Mucosa of stomach (tissue), 1 donor: ENCODE measurements around the gene TRAF1.

Experiments used
- H3K27me3 ChIP-seq: one replicate; pipeline ENCODE4 v1.7.0; 2013; ENCODE audit warnings: mild to moderate bottlenecking, low read length; ENCODE audit not compliant: control insufficient read depth, insufficient read depth
- H3K36me3 ChIP-seq: one replicate; pipeline ENCODE4 v1.7.0; 2013; ENCODE audit warnings: low read length; ENCODE audit not compliant: control insufficient read depth, insufficient read depth
- H3K4me1 ChIP-seq: one replicate; pipeline ENCODE4 v1.7.0; 2013; ENCODE audit warnings: mild to moderate bottlenecking, low read length; ENCODE audit not compliant: control insufficient read depth, insufficient read depth
- H3K4me3 ChIP-seq: one replicate; pipeline ENCODE4 v1.7.0; 2013; ENCODE audit warnings: low read length
- H3K9ac ChIP-seq: one replicate; pipeline ENCODE4 v1.7.0; 2013; ENCODE audit warnings: mild to moderate bottlenecking, low read length, moderate library complexity
- H3K9me3 ChIP-seq: one replicate; pipeline ENCODE4 v1.7.0; 2013; ENCODE audit warnings: mild to moderate bottlenecking, low read length, moderate library complexity; ENCODE audit not compliant: control insufficient read depth
- donor health status: Pancreatic carcinoma.

Gene TRAF1

DNA sequence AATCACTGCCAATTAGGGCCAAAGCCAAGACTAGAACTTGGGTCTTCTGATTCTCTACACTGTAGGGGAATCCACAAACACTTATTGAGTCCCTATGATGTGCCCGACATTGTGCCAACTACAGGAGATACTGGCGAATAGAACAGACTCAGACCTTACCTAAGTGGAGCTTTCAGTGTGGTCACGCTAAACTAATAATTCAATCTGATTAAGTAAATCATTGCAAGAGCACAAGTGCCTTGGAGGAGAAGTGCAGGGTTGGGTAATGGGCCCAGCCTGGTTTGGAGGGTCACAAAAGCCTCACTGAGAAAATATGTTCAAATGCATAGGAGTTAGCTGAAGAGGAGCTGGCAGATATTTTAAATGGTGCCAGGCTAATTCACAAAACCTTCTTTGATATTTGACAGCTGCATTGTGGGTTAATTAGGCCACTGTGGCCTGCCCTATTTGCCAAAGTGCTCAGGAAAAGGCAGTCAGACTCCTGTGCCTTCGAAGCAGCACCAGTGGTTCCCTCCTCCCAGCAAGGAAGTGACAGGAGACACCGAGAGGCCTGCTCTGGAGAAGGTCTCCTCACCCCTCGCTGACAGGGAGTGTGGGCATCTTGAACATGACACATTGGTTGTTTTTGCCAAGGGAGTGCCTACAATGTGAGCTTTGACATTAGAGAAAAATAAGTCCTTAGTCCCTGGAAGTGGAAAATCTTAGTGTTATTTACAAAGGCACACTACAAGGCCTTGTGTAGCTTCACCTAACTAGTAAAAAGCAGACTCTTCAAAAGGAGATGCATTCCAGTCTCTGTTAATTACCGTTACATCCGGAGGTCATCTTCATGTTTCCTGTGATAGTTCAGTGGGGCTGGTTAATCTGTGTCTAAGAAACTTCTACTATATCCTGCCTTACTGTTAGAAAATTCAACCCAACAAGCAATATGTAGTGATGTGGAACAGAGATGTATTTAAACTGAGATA lies 24.1 kb upstream of the TRAF1 start:
- H3K36me3 ChIP-seq = no peaks in the 10 kb centered on the region
- H3K9me3 ChIP-seq = no peaks in the 10 kb centered on the region
- no peaks in the 10 kb centered on the region for H3K4me1 ChIP-seq
- H3K27me3 ChIP-seq = no peaks in the 10 kb centered on the region
- H3K9ac ChIP-seq = no peak overlapping the region
- no peak overlapping the region for H3K4me3 ChIP-seq

DNA sequence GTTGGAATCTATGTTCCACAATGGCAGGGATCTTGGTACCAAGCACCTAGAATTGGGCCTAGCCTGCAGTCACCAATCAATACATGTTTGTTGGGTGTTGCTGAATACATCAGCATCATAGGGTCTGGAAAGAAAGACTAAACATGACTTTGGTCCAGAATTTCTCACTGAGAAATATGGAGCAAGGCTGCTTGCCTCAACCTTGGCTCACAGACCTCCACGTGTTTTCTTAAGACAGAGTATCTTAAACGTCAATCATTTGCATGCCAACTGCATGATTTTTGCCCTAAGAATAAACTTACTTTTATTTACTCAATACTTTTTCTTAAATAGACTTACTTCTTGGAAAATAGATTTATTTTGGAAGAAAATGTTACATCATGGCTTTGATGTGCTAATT lies 22.7 kb upstream of the TRAF1 start:
- no peak overlapping the region for H3K4me3 ChIP-seq
- H3K36me3 ChIP-seq = no peaks in the 10 kb centered on the region
- no peaks in the 10 kb centered on the region for H3K4me1 ChIP-seq

DNA sequence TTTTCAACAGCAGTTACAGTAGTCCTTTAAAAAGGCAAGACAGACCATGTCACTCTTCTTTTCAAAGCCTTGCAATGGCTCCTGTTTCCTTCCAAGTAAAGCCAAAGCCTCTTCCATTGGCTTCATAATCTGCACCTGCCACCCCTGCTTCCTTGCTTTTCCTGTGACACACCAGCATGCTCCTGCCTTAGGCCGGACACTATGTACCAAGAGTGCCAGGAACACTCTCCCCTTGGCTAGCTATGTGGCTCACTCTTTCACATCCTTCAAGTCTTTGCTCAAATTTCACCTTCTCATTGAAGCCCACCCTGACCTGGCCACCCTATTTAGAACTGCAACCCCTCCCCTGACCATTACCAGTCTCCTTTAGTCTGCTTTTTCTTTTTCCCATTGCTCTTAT lies 22.2 kb upstream of the TRAF1 start:
- no peaks in the 10 kb centered on the region for H3K36me3 ChIP-seq
- H3K4me1 ChIP-seq = no peaks in the 10 kb centered on the region
- H3K9ac ChIP-seq = no peak overlapping the region
- no peaks in the 10 kb centered on the region for H3K9me3 ChIP-seq
- H3K4me3 ChIP-seq = no peak overlapping the region
- no peaks in the 10 kb centered on the region for H3K27me3 ChIP-seq

More for the DNA sequence above, 22.7 kb upstream of the TRAF1 start:
- Histone ChIP-seq H3K27me3 (no peaks in the 10 kb centered on the region), H3K9me3 (no peaks in the 10 kb centered on the region), H3K9ac (no peak overlapping the region)

DNA sequence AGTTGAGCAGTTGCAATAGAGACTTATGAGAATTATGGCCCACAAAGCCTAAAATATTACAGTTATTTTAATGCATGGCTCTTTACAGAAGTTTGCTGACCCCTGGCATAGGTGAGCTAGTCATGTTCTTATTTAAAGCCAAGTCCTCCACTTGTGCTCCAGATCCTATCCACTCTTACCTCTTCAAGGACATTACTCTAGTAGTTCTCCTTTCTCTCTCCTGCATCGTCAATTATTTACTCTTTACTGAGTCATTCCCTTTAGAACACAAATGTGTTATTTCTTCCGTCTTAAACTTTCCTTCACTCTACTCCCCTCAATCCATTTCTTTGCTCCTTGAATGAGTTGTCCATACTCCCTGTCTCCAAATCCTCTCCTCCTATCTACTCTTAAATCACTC lies 20.6 kb upstream of the TRAF1 start:
- Histone ChIP-seq H3K4me3 (no peak overlapping the region), H3K9me3 (no peaks in the 10 kb centered on the region), H3K4me1 (no peaks in the 10 kb centered on the region), H3K36me3 (no peaks in the 10 kb centered on the region), H3K9ac (no peak overlapping the region), H3K27me3 (no peaks in the 10 kb centered on the region)

DNA sequence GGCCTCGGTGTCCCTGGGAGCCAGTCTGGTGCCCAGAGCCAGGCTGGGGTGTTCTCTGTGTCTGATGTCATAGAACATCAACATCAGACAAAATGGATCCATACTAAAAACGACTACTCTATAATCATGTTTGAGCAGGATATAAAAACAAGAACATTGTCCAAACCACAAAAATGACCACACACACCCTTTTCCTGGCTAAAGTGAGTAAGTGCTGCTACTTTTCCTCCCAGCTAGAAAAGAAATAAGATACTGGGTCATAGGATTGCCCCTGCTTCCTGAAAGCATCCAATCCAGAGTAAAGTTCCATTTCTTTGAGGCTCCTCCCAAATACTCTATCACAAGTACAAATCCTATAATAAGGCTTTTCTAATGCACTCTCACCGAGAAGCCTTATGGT lies 19.7 kb upstream of the TRAF1 start:
- no peaks in the 10 kb centered on the region for H3K36me3 ChIP-seq
- H3K4me3 ChIP-seq = no peak overlapping the region
- no peak overlapping the region for H3K9ac ChIP-seq
- no peaks in the 10 kb centered on the region for H3K27me3 ChIP-seq
- no peaks in the 10 kb centered on the region for H3K4me1 ChIP-seq
- no peaks in the 10 kb centered on the region for H3K9me3 ChIP-seq

DNA sequence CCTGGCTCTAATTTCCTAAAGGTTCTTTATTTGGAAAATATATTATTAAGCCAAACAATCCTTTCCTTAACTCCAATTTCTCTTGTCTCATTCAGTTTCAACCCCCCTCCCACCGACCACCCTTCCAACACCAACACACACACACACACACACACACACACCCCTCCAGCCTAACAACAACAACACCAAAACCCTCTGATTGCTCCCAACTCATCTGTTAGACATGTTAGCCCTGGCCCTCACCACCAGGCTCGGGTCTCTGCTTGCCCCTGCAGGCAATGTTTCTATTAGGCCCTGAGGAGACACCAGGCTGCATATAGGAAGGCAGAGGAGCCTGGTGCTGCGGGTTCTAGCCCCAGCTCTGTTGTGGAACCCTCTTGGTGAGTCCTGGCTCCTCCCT lies 18.4 kb upstream of the TRAF1 start:
- Histone ChIP-seq H3K4me1 (no peaks in the 10 kb centered on the region), H3K27me3 (no peaks in the 10 kb centered on the region), H3K9me3 (no peaks in the 10 kb centered on the region), H3K4me3 (no peak overlapping the region), H3K36me3 (no peaks in the 10 kb centered on the region), H3K9ac (no peak overlapping the region)

DNA sequence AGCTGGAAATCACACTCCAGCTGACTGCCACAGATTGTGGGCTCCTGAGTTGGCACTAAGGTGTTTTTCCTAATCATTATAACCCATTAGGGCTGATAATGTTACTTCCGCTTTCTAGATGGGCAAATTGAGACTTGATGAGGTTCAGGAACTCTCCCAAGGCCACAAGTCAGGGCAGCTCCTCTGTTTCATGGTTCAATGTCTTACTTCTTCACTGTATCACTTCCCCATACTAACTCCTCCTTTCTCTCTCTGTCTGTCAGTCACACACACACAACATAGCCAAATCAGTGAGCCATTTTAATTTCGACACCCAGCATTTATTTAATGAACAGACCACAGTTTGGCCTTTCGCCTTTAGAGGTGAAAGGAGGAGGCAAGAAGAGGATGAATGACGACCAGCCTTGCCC lies 17.8 kb upstream of the TRAF1 start:
- no peaks in the 10 kb centered on the region for H3K36me3 ChIP-seq
- H3K27me3 ChIP-seq = no peaks in the 10 kb centered on the region
- H3K4me1 ChIP-seq = no peaks in the 10 kb centered on the region
- H3K9me3 ChIP-seq = no peaks in the 10 kb centered on the region
- H3K4me3 ChIP-seq = no peak overlapping the region
- H3K9ac ChIP-seq = no peak overlapping the region

DNA sequence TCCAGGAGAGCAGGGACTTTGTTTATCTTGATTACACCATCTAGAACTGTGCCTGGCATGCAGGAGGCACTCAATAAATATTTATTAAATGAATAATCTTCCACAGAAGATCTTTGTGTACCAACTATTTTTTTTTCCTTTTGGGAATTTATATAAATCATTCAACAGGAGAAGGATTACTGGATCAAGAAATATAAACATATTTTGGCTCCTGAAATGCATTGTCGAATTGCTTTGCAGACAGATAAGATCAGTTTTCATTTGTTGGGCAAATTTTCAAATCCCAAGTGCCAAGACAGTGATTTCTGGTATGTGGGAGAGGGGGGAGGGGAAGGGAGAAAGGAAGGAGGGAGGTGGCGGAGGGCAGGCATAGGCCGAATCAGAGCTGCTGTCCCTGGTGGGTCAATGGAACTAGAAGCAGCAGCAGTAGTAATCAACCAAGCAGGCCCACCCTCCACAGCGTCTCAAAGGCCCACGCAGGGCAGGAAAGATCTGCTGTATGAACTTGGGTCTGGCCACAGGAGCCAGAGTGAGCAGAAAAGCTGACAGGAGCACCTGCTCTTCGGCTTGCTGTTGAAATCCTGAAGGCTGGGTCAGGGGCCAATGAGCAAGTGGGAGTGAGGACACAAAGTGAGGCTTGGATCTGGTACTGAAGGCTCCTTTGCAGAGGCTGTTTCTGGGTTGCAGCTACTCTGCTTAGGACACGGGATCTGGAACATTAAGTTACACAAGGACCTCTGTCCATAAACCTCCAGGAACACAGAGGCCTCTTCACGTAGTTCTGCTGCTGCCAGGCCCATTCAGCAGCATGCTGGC lies 15.8 kb upstream of the TRAF1 start:
- no peak overlapping the region for H3K9ac ChIP-seq
- H3K9me3 ChIP-seq = no peaks in the 10 kb centered on the region
- no peaks in the 10 kb centered on the region for H3K4me1 ChIP-seq

DNA sequence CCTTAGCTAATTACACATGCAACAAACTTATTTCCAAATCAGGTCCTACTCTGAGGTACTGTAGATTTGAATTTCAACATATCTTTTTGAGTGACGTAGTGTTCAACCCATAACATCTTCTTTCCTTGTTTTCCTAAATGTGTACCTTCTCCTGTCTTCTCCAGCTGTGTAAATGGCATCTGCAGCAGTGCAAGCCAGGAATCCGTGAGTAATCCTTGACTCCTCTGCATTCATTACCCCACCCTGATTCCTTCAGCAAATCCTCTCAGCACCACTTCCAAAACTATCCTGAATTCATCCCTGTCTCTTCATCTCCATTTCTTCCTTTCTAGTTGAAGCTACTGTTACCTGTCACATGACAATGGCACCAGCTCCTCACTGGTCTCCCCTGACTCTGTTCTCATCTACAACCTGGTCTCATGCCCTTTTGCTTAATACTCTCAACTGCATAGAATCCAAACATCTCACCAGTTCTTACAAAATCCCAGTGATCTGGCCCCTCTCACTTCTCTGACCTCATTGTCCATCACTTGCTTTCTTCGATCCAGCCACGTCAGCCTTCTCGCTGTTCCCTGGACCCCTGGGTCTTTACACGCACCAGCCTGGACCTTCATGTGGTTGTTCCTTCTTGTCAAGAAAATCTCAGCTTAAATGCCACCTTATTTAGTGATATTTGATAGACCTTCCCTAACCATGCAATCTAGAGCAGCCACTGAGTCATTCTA lies 14.6 kb upstream of the TRAF1 start:
- H3K9ac ChIP-seq = no peak overlapping the region

More for the DNA sequence above, 15.8 kb upstream of the TRAF1 start:
- H3K4me3 ChIP-seq = no peak overlapping the region
- H3K36me3 ChIP-seq = no peaks in the 10 kb centered on the region
- H3K27me3 ChIP-seq = no peaks in the 10 kb centered on the region

DNA sequence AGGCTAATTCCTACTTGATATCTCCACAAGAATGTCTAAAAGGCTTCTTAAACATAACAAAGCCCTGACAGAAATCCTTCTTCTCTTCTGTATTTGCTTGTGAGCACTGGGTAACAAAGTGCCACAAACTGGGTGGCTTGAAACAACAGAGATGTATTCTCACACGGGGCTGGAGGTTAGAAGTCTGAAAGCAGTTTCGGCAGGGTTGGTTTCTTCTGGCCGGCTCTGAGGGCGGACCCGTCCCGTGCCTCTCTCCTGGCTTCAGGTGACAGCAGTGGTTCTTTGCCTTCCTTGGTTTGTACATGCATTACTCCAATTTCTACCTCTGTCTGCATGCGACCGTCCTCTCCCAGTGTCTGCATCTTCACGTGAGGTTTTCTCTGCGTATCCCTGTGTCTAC lies 14.0 kb upstream of the TRAF1 start:
- Histone ChIP-seq H3K4me3 (no peak overlapping the region), H3K9me3 (no peaks in the 10 kb centered on the region), H3K4me1 (peaks cover 10% of the 10 kb centered on the region), H3K27me3 (no peaks in the 10 kb centered on the region), H3K36me3 (no peaks in the 10 kb centered on the region), H3K9ac (no peak overlapping the region)

More for the DNA sequence above, 14.6 kb upstream of the TRAF1 start:
- no peaks in the 10 kb centered on the region for H3K27me3 ChIP-seq
- no peak overlapping the region for H3K4me3 ChIP-seq
- no peaks in the 10 kb centered on the region for H3K36me3 ChIP-seq
- peaks cover 3% of the 10 kb centered on the region for H3K4me1 ChIP-seq
- no peaks in the 10 kb centered on the region for H3K9me3 ChIP-seq

DNA sequence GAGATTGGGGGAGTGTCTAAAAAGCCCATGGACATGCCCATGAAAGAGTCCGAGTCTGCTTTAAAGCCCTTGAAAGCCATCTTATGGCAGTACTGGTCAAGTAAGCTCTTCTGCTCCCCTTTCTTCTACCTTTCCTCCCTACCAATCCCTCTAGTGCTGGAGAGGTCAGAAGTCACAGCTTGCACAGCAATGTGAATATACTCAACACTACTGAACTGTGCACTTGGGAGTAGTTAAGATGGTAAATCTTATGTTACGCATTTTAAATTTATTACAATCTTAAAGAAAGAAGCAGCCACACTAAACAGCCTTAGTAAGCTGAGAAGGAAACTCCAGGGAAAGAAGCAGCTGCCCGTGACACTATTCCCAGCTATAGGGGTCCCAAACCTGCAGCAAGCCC lies 12.3 kb upstream of the TRAF1 start:
- no peaks in the 10 kb centered on the region for H3K27me3 ChIP-seq
- peaks cover 27% of the 10 kb centered on the region for H3K4me1 ChIP-seq
- H3K4me3 ChIP-seq = no peak overlapping the region
- no peaks in the 10 kb centered on the region for H3K9me3 ChIP-seq
- no peak overlapping the region for H3K9ac ChIP-seq
- no peaks in the 10 kb centered on the region for H3K36me3 ChIP-seq
